H9 (cell line): Measurements from ENCODE around the gene ANKRD65. TPM values are rescaled to one million over a fixed set of nuclear protein-coding genes. Genes with fewer than 3 reads are reported as not detected.

ENCODE experiments used
- DNase-seq: peaks from one replicate; pipeline ENCODE4 v3.0.0-alpha.2; 2017
- H2AFZ ChIP-seq: one replicate; pipeline ENCODE4 v1.6.1; 2013; ENCODE audit warnings: mild to moderate bottlenecking, low read length, control low read depth, moderate library complexity
- H2AK5ac ChIP-seq: 2 replicates; pipeline ENCODE4 v1.6.1; 2013; ENCODE audit warnings: low read length, control low read depth, mixed read lengths; ENCODE audit not compliant: insufficient read length
- H2BK120ac ChIP-seq: one replicate; pipeline ENCODE4 v1.6.1; 2013; ENCODE audit warnings: low read depth, mild to moderate bottlenecking, low read length, control low read depth, inconsistent platforms; ENCODE audit not compliant: poor library complexity, severe bottlenecking
- H2BK12ac ChIP-seq: 2 replicates; pipeline ENCODE4 v1.6.1; 2013; ENCODE audit warnings: low read length, control low read depth, mixed read lengths, low read depth; ENCODE audit not compliant: insufficient read length
- H2BK15ac ChIP-seq: 2 replicates; pipeline ENCODE4 v1.6.1; 2013; ENCODE audit warnings: low read depth, low read length, control low read depth
- H2BK20ac ChIP-seq: one replicate; pipeline ENCODE4 v1.6.1; 2013; ENCODE audit warnings: low read depth, mild to moderate bottlenecking, low read length, control low read depth, inconsistent platforms; ENCODE audit not compliant: poor library complexity, severe bottlenecking
- H2BK5ac ChIP-seq: 2 replicates; pipeline ENCODE4 v1.6.1; 2013; ENCODE audit warnings: low read length, control low read depth, mixed read lengths; ENCODE audit not compliant: insufficient read length
- H3K14ac ChIP-seq: 2 replicates; pipeline ENCODE4 v1.6.1; 2013; ENCODE audit warnings: low read length, control low read depth; ENCODE audit not compliant: insufficient read depth
- H3K18ac ChIP-seq: 2 replicates; pipeline ENCODE4 v1.6.1; 2013; ENCODE audit warnings: low read depth, mild to moderate bottlenecking, mixed read lengths, low read length, control low read depth; ENCODE audit not compliant: insufficient read length
- H3K23ac ChIP-seq: 2 replicates; pipeline ENCODE4 v1.6.1; 2013; ENCODE audit warnings: low read length, control low read depth, mixed read lengths, low read depth; ENCODE audit not compliant: insufficient read length
- H3K23me2 ChIP-seq: 2 replicates; pipeline ENCODE4 v1.6.1; 2013; ENCODE audit warnings: low read depth, mild to moderate bottlenecking, mixed read lengths, low read length, control low read depth; ENCODE audit not compliant: insufficient read length, poor library complexity, severe bottlenecking
- H3K27ac ChIP-seq: 2 replicates; pipeline ENCODE4 v1.5.1; 2013; ENCODE audit warnings: low read length, control low read depth, mixed read lengths, low read depth; ENCODE audit not compliant: insufficient read length
- H3K27me3 ChIP-seq: 2 replicates; pipeline ENCODE4 v1.6.1; 2013; ENCODE audit warnings: low read length, control low read depth, inconsistent platforms; ENCODE audit not compliant: insufficient read depth
- H3K4ac ChIP-seq: 2 replicates; pipeline ENCODE4 v1.6.1; 2013; ENCODE audit warnings: low read depth, mild to moderate bottlenecking, control low read depth, inconsistent platforms, low read length, moderate library complexity
- H3K4me1 ChIP-seq: 2 replicates; pipeline ENCODE4 v1.6.1; 2013; ENCODE audit warnings: low read length, control low read depth, inconsistent platforms; ENCODE audit not compliant: insufficient read depth
- H3K4me2 ChIP-seq: 2 replicates; pipeline ENCODE4 v1.6.1; 2013; ENCODE audit warnings: low read length, control low read depth, mixed read lengths; ENCODE audit not compliant: insufficient read length, insufficient read depth
- H3K56ac ChIP-seq: 2 replicates; pipeline ENCODE4 v1.6.1; 2013; ENCODE audit warnings: low read depth, mild to moderate bottlenecking, mixed read lengths, low read length, control low read depth; ENCODE audit not compliant: insufficient read length
- H3K79me1 ChIP-seq: 2 replicates; pipeline ENCODE4 v1.6.1; 2013; ENCODE audit warnings: low read depth, mild to moderate bottlenecking, moderate library complexity, low read length, control low read depth, inconsistent platforms; ENCODE audit not compliant: insufficient read depth, poor library complexity, severe bottlenecking
- H3K79me2 ChIP-seq: 2 replicates; pipeline ENCODE4 v1.6.1; 2013; ENCODE audit warnings: low read length, control low read depth, inconsistent platforms; ENCODE audit not compliant: insufficient read depth
- H3K9ac ChIP-seq: 2 replicates; pipeline ENCODE4 v1.6.1; 2013; ENCODE audit warnings: low read length, control low read depth, mixed read lengths; ENCODE audit not compliant: insufficient read length; ENCODE audit errors: extremely low read depth
- H3K9me3 ChIP-seq: one replicate; pipeline ENCODE4 v1.6.1; 2013; ENCODE audit warnings: low read depth, low read length, inconsistent platforms; ENCODE audit not compliant: control insufficient read depth
- H3T11ph ChIP-seq: one replicate; pipeline ENCODE4 v1.6.1; 2013; ENCODE audit warnings: mild to moderate bottlenecking, low read length, control low read depth, inconsistent platforms
- H4K20me1 ChIP-seq: one replicate; pipeline ENCODE4 v1.6.1; 2013; ENCODE audit not compliant: control insufficient read depth, insufficient read length, insufficient read depth
- H4K5ac ChIP-seq: 2 replicates; pipeline ENCODE4 v1.6.1; 2013; ENCODE audit warnings: low read depth, mild to moderate bottlenecking, mixed read lengths, low read length, control low read depth; ENCODE audit not compliant: insufficient read length
- H4K8ac ChIP-seq: replicated peaks from 2 replicates; pipeline ENCODE4 v1.6.1; 2013; ENCODE audit warnings: low read length, control low read depth, mixed read lengths, low read depth; ENCODE audit not compliant: insufficient read length
- H4K91ac ChIP-seq: 2 replicates; pipeline ENCODE4 v1.6.1; 2013; ENCODE audit warnings: low read depth, mild to moderate bottlenecking, moderate library complexity, mixed read lengths, low read length, control low read depth; ENCODE audit not compliant: insufficient read length
- H3K27ac Mint-ChIP-seq, 3 experiments: 2 replicates in 2 of 3; 3 replicates in 1 of 3; pipeline ENCODE4 v1.8.0; 2020 to 2021; ENCODE audit warnings: mixed read lengths in 3 of 3, mild to moderate bottlenecking in 1 of 3, moderate library complexity in 1 of 3
- H3K27me3 Mint-ChIP-seq: 2 replicates; pipeline ENCODE4 v1.8.0; 2021; ENCODE audit warnings: low read depth, mild to moderate bottlenecking, moderate library complexity, mixed read lengths
- H3K36me3 Mint-ChIP-seq, 3 experiments: 2 replicates in 2 of 3; 3 replicates in 1 of 3; pipeline ENCODE4 v1.8.0; 2020 to 2021; ENCODE audit warnings: low read depth in 3 of 3, mixed read lengths in 3 of 3; ENCODE audit not compliant: insufficient read depth in 1 of 3
- H3K4me1 Mint-ChIP-seq, 2 experiments: 2 replicates each; pipeline ENCODE4 v1.8.0; 2020; ENCODE audit warnings: mixed read lengths in 2 of 2
- H3K4me3 Mint-ChIP-seq, 2 experiments: 2 replicates in 1 of 2; 3 replicates in 1 of 2; pipeline ENCODE4 v1.8.0; 2020 to 2021; ENCODE audit warnings: mild to moderate bottlenecking in 2 of 2, mixed read lengths in 2 of 2, moderate library complexity in 1 of 2
- H3K9me3 Mint-ChIP-seq, 2 experiments: 2 replicates in 1 of 2; 3 replicates in 1 of 2; pipeline ENCODE4 v1.8.0; 2020; ENCODE audit warnings: mild to moderate bottlenecking in 2 of 2, mixed read lengths in 2 of 2, moderate library complexity in 1 of 2
- WGBS: extraction: QIAGEN DNeasy Blood & Tissue Kit; methylation state at CpG from one replicate; pipeline ENCODE4 v1.1.7; 2013; ENCODE audit warnings: missing lambda C conversion rate, low lambda C conversion rate, mixed read lengths; ENCODE audit not compliant: insufficient read length; ENCODE audit errors: extremely low coverage; 5-methylcytosine and 5-hydroxymethylcytosine counted together
- total RNA-seq: library from RNA; stranded (reverse); gene quantifications from 2 replicates; pipeline ENCODE4 v1.2.1, GENCODE V29; 2021
- TF ChIP-seq, protein P1 (sequence below): fragments of 200-600 bp; sonication (generic); conservative IDR thresholded peaks from 3 replicates; pipeline ENCODE4 v1.8.0; 2021; ENCODE audit warnings: antibody characterized with exemption, mild to moderate bottlenecking

The ANKRD65 gene
- total RNA-seq, 1 experiment from 2014 or later: 3.1 TPM

DNA sequence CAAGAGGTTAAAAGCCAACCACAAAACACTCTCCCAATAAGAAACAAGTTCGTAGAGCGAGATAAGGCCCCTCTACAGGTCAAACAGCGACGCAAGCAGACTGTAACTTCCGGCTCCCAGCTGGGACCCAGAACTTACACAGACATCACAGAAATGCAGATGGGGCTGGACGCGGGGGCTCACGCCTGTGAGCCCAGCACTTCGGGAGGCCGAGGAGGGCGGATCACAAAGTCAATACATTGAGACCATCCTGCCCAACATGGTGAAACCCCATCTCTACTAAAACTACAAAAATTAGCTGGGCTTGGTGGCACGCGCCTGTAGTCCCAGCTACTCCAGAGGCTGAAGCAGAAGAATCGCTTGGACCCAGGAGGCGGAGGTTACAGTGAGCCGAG is 33.0 kb downstream of the ANKRD65 start:
- Mint-ChIP-seq H3K36me3 (peaks cover 57 to 89% (median 72%) of the 10 kb centered on the region in 3 experiments; a peak in 6 of 7 replicates), H3K4me1 (no peaks in the 10 kb centered on the region), H3K27ac (no peak overlapping the region), H3K4me3 (no peak overlapping the region), H3K27me3 (no peaks in the 10 kb centered on the region), H3K9me3 (no peaks in the 10 kb centered on the region)
- H2AK5ac ChIP-seq: no peak overlapping the region
- H4K8ac ChIP-seq: no peak overlapping the region
- H2BK120ac ChIP-seq: no peak overlapping the region
- no peak overlapping the region for H3K18ac ChIP-seq
- H3K23ac ChIP-seq: no peak overlapping the region
- H3K4ac ChIP-seq: no peak overlapping the region
- no peak overlapping the region for H2BK15ac ChIP-seq
- no peak overlapping the region for H2AFZ ChIP-seq
- WGBS: no CpG with 5 or more reads among the region's 16 CpGs
- no peak overlapping the region for H2BK20ac ChIP-seq
- H3K27me3 ChIP-seq: no peaks in the 10 kb centered on the region
- H3K23me2 ChIP-seq: no peaks in the 10 kb centered on the region
- H4K20me1 ChIP-seq: no peaks in the 10 kb centered on the region
- H3K79me2 ChIP-seq: no peaks in the 10 kb centered on the region
- no peak overlapping the region for H3K9ac ChIP-seq
- H3K14ac ChIP-seq: no peak overlapping the region
- no peak overlapping the region for H4K91ac ChIP-seq
- H4K5ac ChIP-seq: no peak overlapping the region
- no peak overlapping the region for H3T11ph ChIP-seq
- H3K9me3 ChIP-seq: no peaks in the 10 kb centered on the region
- H2BK5ac ChIP-seq: no peak overlapping the region
- H3K4me2 ChIP-seq: no peak overlapping the region
- TF ChIP-seq, protein P1, sequence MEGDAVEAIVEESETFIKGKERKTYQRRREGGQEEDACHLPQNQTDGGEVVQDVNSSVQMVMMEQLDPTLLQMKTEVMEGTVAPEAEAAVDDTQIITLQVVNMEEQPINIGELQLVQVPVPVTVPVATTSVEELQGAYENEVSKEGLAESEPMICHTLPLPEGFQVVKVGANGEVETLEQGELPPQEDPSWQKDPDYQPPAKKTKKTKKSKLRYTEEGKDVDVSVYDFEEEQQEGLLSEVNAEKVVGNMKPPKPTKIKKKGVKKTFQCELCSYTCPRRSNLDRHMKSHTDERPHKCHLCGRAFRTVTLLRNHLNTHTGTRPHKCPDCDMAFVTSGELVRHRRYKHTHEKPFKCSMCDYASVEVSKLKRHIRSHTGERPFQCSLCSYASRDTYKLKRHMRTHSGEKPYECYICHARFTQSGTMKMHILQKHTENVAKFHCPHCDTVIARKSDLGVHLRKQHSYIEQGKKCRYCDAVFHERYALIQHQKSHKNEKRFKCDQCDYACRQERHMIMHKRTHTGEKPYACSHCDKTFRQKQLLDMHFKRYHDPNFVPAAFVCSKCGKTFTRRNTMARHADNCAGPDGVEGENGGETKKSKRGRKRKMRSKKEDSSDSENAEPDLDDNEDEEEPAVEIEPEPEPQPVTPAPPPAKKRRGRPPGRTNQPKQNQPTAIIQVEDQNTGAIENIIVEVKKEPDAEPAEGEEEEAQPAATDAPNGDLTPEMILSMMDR: no peak
- no peaks in the 10 kb centered on the region for H3K4me1 ChIP-seq
- no peak overlapping the region for H2BK12ac ChIP-seq
- no peak overlapping the region for H3K56ac ChIP-seq
- DNase-seq: no peak
- H3K27ac ChIP-seq: no peak overlapping the region
- H3K79me1 ChIP-seq: no peaks in the 10 kb centered on the region
